Measurements from ENCODE around the gene EMILIN3. TPM values are rescaled to one million over a fixed set of nuclear protein-coding genes. Genes with fewer than 3 reads are reported as not detected.

Gene EMILIN3
- total RNA-seq, 3 donors from 2014 or later: not detected

DNA sequence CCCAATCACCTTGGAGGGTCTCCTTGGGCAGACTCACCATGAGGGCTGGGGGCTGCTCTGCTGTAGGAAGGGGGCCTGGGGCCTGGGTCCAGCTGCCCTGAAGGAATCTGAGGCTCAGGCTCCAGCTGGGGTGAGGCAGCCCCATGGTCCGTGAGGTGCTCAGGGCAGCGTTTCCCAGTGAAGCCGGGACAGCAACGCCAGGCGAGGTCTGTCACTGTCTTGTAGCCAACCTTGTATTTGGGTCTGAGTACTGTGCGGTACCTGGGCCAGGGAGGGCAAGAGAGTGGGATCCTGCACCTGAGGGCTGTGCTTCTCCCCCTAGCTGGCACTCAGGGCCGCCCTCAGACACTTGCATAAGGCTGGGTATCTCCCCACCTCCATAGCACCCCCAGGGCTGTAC, 3.0 kb downstream of the EMILIN3 start:
- Mint-ChIP-seq H3K9me3 (no peaks in the 10 kb centered on the region), H3K36me3 (ENCODE audit: insufficient read depth) (no peaks in the 10 kb centered on the region), H3K4me3 (no peak overlapping the region), H3K4me1 (ENCODE audit: low read depth) (peaks cover 6% of the 10 kb centered on the region), H3K27me3 (ENCODE audit: low read depth) (peaks cover 26% of the 10 kb centered on the region)
- DNase-seq (no peak), ATAC-seq (no peak)

DNA sequence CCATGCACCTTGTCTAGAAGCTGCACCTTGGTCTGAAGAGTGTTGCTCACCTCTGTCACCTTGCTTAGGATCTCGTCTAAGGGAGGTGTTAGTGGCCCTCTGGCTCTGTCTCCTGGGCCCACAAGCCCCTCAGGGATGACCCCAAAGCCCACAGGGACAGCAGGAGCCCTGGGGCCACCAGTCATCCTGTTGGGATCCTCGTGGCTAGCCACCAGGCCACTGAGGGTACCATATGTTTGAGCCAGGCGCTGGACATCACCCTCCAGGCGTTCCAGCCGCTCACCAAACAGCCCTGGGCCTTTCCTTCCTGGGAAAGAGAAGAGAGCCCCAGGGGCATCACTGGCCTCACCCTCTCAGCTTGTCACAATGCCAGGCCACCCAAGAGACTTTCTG, 3.9 kb downstream of the EMILIN3 start:
- Mint-ChIP-seq H3K4me1 (ENCODE audit: low read depth) (peaks cover 6% of the 10 kb centered on the region), H3K36me3 (ENCODE audit: insufficient read depth) (no peaks in the 10 kb centered on the region), H3K27me3 (ENCODE audit: low read depth) (peaks cover 20% of the 10 kb centered on the region), H3K9me3 (no peaks in the 10 kb centered on the region), H3K4me3 (no peak overlapping the region)
- ATAC-seq (no peak), DNase-seq (no peak)

GRCh38 chr20:41361757-41362747, 4.6 kb downstream of the EMILIN3 start:
- Mint-ChIP-seq H3K9me3 (no peaks in the 10 kb centered on the region), H3K4me3 (no peak overlapping the region), H3K36me3 (ENCODE audit: insufficient read depth) (no peaks in the 10 kb centered on the region), H3K4me1 (ENCODE audit: low read depth) (no peaks in the 10 kb centered on the region), H3K27me3 (ENCODE audit: low read depth) (peaks cover 14% of the 10 kb centered on the region)
- ATAC-seq (no peak), DNase-seq (no peak)

- H3K36me3 Mint-ChIP-seq (ENCODE audit: insufficient read depth): no peaks in the 10 kb centered on the region
- peaks cover 12% of the 10 kb centered on the region for H3K27me3 Mint-ChIP-seq (ENCODE audit: low read depth)
- ATAC-seq (no peak), DNase-seq (no peak)
- H3K9me3 Mint-ChIP-seq: no peaks in the 10 kb centered on the region
- no peaks in the 10 kb centered on the region for H3K4me1 Mint-ChIP-seq (ENCODE audit: low read depth)
- no peak overlapping the region for H3K4me3 Mint-ChIP-seq
These were observed 5.5 kb downstream of the EMILIN3 start for GRCh38 chr20:41360831-41361756.

- no peak for DNase-seq
- no peak for ATAC-seq
- Mint-ChIP-seq H3K4me3 (no peak overlapping the region), H3K27me3 (ENCODE audit: low read depth) (peaks cover 2% of the 10 kb centered on the region), H3K9me3 (no peaks in the 10 kb centered on the region), H3K36me3 (ENCODE audit: insufficient read depth) (no peaks in the 10 kb centered on the region), H3K4me1 (ENCODE audit: low read depth) (no peaks in the 10 kb centered on the region)
These were observed 7.0 kb downstream of the EMILIN3 start for GRCh38 chr20:41359541-41360011.

DNA sequence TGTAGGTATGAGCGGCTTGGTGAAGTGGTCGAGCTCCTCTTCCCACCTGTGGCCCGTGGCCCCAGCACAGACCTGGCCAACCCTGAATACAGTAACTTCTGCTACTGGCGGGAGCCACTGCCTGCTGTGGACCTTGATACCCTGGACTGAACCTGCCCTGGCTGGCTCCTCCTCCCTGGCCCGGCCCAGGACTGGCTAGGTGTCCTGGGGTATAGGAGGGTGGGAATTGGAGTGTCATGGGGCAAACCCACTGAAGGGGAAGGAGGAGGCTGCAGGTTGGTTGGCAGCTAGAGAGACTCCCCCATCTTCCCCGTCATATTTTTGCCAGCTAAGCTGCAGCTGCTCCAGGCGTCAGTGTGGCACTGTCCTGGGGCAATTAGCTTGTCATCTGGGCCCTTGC, 7.9 kb downstream of the EMILIN3 start:
- no peaks in the 10 kb centered on the region for H3K9me3 Mint-ChIP-seq
- H3K4me1 Mint-ChIP-seq (ENCODE audit: low read depth): no peaks in the 10 kb centered on the region
- H3K4me3 Mint-ChIP-seq: no peak overlapping the region
- ATAC-seq (no peak), DNase-seq (no peak)
- no peaks in the 10 kb centered on the region for H3K27me3 Mint-ChIP-seq (ENCODE audit: low read depth)
- H3K36me3 Mint-ChIP-seq (ENCODE audit: insufficient read depth): no peaks in the 10 kb centered on the region

DNA sequence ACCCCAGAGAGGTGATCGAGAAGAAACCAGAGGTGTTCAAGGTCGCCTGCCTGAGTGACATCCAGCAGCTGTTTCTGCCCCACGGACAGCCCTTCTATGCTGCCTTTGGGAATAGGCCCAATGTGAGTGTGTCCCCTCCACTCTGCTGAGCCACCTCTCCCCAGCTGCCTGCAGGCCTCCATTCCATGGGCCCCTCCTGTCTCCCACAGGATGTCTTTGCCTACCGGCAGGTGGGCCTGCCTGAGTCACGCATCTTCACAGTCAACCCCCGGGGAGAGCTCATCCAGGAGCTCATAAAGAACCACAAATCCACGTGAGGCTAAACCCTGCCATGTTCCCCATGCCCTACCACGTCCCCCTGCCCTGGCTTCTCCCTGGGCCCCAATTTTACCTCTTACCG, 8.4 kb downstream of the EMILIN3 start:
- Mint-ChIP-seq H3K27me3 (ENCODE audit: low read depth) (no peaks in the 10 kb centered on the region), H3K9me3 (no peaks in the 10 kb centered on the region), H3K4me1 (ENCODE audit: low read depth) (no peaks in the 10 kb centered on the region), H3K36me3 (ENCODE audit: insufficient read depth) (no peaks in the 10 kb centered on the region), H3K4me3 (no peak overlapping the region)
- no peak for DNase-seq
- no peak for ATAC-seq

DNA sequence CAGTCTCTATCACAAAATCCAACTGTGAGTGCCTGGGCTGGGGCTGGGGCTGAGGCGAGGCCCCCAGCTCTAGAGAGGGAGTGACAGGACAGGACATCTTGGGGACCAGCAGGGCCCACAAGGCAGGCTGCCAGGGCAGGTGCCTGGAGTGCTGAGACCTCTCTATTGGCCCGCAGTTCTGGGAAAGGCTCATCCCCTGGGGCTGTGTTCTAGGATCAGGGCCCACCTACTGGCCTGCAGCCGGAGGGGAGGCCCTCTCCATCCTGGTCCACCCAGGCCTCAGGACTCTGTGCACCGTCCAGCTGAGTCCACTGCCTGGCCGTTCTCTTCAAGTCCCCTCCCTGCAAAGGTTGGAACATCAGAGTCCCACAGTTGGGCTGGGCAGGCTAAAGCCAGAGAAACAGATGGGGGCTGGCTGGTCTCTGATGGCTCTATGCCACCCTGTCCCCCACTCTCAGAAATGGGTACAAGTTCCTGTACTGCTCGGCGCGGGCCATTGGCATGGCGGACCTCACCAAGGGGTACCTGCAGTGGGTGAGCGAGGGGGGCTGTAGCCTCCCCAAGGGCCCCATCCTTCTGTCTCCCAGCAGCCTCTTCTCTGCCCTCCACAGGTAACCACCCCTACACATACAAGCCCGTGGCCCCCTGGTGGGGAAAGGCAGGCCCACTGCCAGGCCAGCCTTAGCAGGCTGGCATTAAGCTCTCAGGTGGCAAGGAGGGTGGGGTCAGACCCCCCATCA, 9.0 kb downstream of the EMILIN3 start:
- Mint-ChIP-seq H3K9me3 (no peaks in the 10 kb centered on the region), H3K36me3 (ENCODE audit: insufficient read depth) (no peaks in the 10 kb centered on the region), H3K4me1 (ENCODE audit: low read depth) (no peaks in the 10 kb centered on the region), H3K4me3 (no peak overlapping the region), H3K27me3 (ENCODE audit: low read depth) (no peaks in the 10 kb centered on the region)
- no peak for DNase-seq
- peak in 1 of 2 donors; percentile 25 for ATAC-seq

DNA sequence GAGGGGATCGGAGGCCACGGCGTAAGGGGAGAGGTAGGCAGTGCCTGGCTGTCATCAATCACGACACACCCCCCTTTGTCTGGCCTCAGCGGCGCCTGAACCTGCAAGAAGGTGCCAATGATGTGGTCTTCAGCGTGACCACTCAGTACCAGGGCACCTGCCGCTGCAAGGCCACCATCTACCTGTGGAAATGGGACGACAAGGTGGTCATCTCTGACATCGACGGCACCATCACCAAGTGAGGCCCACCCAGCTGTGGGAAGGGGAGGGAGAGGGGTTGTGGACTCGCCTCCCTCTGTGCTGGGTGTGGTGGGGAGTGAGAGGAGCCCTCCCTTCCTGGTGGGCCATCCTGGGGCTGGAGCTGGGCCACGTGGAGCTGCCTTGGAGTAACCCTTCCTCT, 9.7 kb downstream of the EMILIN3 start:
- no peaks in the 10 kb centered on the region for H3K9me3 Mint-ChIP-seq

DNA sequence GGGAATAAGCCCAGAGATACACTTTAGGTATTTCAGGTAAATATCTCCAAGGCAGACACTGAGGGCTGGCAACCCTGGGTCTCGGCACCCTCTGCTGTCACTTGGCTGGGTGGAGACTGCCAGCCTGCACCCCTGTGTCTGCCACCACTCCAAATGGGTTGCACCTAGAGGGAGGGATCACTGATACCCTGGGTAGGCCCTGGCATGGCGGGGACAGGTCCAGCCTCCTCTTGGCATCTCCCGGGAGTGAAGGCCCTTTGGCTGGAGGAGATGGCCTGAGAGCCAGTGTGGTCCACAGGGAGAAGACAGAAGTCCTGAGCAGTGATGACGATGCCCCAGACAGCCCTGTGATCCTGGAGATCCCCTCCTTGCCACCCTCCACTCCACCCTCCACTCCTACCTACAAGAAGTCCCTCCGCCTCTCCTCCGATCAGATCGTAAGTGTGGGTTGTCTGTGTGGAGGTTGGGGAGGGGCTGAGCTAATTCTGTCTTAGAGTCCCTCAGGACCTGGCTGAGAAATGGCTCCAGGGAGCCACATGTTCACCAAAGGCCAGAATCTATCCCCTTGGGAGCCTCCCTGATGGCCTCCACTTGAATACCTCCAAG, 10.9 kb downstream of the EMILIN3 start:
- H3K4me3 Mint-ChIP-seq: no peak overlapping the region
- no peak for ATAC-seq

More for the DNA sequence above, 9.7 kb downstream of the EMILIN3 start:
- Mint-ChIP-seq H3K27me3 (ENCODE audit: low read depth) (no peaks in the 10 kb centered on the region), H3K36me3 (ENCODE audit: insufficient read depth) (no peaks in the 10 kb centered on the region), H3K4me1 (ENCODE audit: low read depth) (no peaks in the 10 kb centered on the region), H3K4me3 (no peak overlapping the region)
- no peak for ATAC-seq
- no peak for DNase-seq

GRCh38 chr20:41355192-41355591, 11.4 kb downstream of the EMILIN3 start:
- H3K36me3 Mint-ChIP-seq (ENCODE audit: insufficient read depth): no peaks in the 10 kb centered on the region
- DNase-seq: no peak
- ATAC-seq: no peak
- no peaks in the 10 kb centered on the region for H3K27me3 Mint-ChIP-seq (ENCODE audit: low read depth)
- no peaks in the 10 kb centered on the region for H3K4me1 Mint-ChIP-seq (ENCODE audit: low read depth)
- no peaks in the 10 kb centered on the region for H3K9me3 Mint-ChIP-seq
- H3K4me3 Mint-ChIP-seq: no peak overlapping the region

More for the DNA sequence above, 10.9 kb downstream of the EMILIN3 start:
- Mint-ChIP-seq H3K9me3 (no peaks in the 10 kb centered on the region), H3K36me3 (ENCODE audit: insufficient read depth) (no peaks in the 10 kb centered on the region), H3K27me3 (ENCODE audit: low read depth) (no peaks in the 10 kb centered on the region), H3K4me1 (ENCODE audit: low read depth) (no peaks in the 10 kb centered on the region)
- no peak for DNase-seq

GRCh38 chr20:41353530-41353929, 13.1 kb downstream of the EMILIN3 start:
- ATAC-seq: no peak
- H3K36me3 Mint-ChIP-seq (ENCODE audit: insufficient read depth): no peaks in the 10 kb centered on the region
- H3K9me3 Mint-ChIP-seq: no peaks in the 10 kb centered on the region

DNA sequence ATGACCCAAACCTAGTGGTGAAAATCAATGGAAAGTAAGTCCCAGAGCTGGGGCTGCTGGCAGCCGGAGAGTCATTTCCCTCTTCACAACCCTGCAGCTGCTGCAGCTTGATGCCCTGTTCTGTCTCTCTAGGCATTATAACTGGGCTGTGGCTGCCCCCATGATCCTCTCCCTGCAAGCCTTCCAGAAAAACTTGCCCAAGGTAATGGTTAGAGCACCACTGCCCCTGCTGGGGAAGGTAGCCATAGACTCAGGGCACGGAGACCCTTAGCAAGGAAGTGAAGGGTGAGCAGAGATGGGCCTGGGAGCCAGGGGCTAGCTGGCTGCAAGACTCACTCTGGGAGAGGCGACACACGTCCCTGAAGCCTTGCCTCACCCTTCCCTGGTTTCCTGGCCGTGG, 14.0 kb downstream of the EMILIN3 start:
- H3K9me3 Mint-ChIP-seq: no peaks in the 10 kb centered on the region
- ATAC-seq (no peak), DNase-seq (no peak)
- H3K4me3 Mint-ChIP-seq: no peak overlapping the region
- H3K36me3 Mint-ChIP-seq (ENCODE audit: insufficient read depth): no peaks in the 10 kb centered on the region
- H3K27me3 Mint-ChIP-seq (ENCODE audit: low read depth): no peaks in the 10 kb centered on the region
- no peaks in the 10 kb centered on the region for H3K4me1 Mint-ChIP-seq (ENCODE audit: low read depth)

More at GRCh38 chr20:41353530-41353929, 13.1 kb downstream of the EMILIN3 start:
- DNase-seq: no peak
- no peaks in the 10 kb centered on the region for H3K27me3 Mint-ChIP-seq (ENCODE audit: low read depth)
- no peaks in the 10 kb centered on the region for H3K4me1 Mint-ChIP-seq (ENCODE audit: low read depth)
- H3K4me3 Mint-ChIP-seq: no peak overlapping the region

Measured in activated T-cell treated with anti-CD3 and anti-CD28 coated beads, Interleukin-2, amount 50 U/mL, for 4 hours (primary cell).